ENCODE measurements around the gene MAP4K3.

The MAP4K3 gene

GRCh38 chr2:39443009-39443408 is 5.9 kb upstream of the MAP4K3 start:
- DNase-seq (ENCODE audit: low spot score): no peak

- peak; percentile 8 for DNase-seq (ENCODE audit: low spot score)
Observed at GRCh38 chr2:39437522-39438296, 624 bp upstream of the MAP4K3 start.

GRCh38 chr2:39435741-39436591 is 1.1 kb downstream of the MAP4K3 start:
- no peak for DNase-seq (ENCODE audit: low spot score)

GRCh38 chr2:39435234-39435633 is 1.9 kb downstream of the MAP4K3 start:
- no peak for DNase-seq (ENCODE audit: low spot score)

DNA sequence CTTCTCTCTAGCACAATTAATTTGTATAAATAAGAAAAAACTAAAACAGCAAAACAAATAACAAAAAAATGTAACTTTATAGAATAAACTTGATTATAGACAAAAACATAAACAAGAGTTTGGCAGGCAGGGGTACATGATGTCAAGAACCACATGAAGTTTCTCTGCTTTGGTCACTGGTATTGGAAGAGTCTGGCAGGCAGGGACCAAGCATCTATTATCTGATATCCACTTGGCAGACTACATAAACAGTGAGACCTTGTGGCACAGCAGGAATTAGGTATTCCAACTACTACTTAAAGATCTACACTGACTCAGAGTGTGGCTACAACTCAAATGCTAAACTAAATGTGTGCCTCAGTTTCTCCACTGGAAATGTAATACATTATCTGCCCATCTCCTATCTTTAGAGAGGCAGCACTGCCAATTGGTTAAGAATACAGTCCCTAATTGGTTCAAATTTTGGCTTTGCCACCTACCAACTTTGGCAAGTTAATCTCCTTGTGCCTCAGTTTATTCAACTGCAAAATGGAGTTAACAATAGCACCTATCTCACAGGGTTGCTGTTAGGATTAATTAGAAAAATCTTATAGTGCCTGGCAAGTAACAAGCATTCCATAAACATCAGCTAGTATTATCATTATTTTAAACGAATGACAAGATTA is 2.7 kb downstream of the MAP4K3 start:
- DNase-seq (ENCODE audit: low spot score): no peak

DNA sequence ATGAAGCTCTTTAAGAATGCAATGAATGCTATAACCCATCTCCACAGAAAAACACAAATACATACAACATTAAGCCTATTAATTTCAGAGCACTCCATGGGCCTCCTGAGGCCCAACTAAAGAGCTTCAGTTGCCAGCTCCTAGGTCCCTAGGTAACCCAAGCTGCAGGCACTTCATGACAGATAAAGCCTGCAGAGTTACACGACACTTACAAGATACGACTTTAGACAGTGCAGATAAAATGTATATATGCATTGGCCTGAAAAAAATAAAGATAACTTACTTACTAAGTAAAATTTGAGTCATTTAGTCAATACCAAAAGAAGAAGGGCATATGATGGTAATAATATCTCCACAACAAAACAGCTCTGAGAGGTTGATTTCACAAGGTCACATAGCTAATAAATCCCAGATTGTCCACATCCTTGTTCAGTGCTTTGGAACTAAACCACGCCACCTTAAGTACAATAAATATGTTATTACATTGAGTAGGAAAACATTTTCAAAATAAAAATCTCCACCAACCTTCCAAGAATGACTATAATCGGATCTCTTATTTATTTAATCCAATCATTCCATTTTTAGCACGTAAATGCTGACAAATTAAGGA is 3.4 kb downstream of the MAP4K3 start:
- DNase-seq (ENCODE audit: low spot score): no peak

GRCh38 chr2:39432701-39433100 is 4.4 kb downstream of the MAP4K3 start:
- no peak for DNase-seq (ENCODE audit: low spot score)

DNA sequence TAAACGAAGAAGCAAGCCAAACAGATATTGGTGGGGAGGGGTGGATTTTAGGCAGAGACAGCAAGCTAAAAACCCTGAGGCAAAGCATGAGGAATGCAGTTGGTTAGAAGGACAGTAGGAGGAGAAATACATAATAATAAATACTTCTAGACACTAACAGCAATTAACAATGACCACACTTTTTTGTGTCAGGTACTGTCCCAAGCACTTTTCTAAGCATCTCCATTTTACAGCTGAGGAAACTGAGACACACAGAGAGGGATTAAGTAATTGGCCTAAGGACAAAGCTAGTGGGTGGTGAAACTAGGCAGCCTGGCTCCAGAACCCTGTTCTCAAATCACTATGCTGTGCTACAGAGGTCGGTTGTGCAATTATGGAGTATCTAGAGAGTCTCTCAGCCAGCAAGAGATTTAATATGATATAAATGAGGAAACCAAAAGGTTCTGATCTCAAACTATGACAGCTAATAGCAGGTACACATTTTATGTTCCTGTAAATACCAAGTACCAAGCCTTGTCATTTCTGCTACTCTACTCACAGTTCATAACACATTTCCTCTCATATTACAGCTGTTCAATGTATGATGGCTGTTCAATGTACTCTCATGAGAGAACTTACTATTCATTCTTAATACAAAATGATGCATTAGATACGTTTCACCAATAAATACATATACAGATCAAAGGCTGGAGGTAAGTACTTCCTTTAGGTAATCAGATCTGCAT is 5.3 kb downstream of the MAP4K3 start:
- DNase-seq (ENCODE audit: low spot score): no peak

DNA sequence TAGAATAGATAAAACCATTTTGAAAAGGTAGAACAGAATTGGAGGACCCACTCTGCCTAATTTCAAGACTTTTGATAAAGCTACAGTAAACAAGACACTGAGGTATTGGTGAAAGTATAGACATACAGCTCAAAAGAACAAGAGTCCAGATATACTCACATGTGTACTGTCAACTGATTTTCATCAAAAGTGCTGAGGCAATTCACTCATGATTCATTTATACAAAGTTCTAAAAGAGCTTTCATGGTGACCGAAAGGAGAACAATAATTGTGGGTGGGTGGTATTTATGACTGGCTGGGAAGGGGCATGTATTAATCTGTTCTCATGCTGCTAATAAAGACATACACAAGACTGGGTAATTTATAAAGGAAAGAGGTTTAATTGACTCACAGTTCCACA is 7.3 kb downstream of the MAP4K3 start:
- DNase-seq (ENCODE audit: low spot score): no peak

- DNase-seq (ENCODE audit: low spot score): no peak
Observed at GRCh38 chr2:39424951-39425350, 12.1 kb downstream of the MAP4K3 start.

GRCh38 chr2:39422700-39423099 is 14.4 kb downstream of the MAP4K3 start:
- DNase-seq (ENCODE audit: low spot score): no peak

- DNase-seq (ENCODE audit: low spot score): no peak
Observed at GRCh38 chr2:39421354-39421753, 15.7 kb downstream of the MAP4K3 start.

DNA sequence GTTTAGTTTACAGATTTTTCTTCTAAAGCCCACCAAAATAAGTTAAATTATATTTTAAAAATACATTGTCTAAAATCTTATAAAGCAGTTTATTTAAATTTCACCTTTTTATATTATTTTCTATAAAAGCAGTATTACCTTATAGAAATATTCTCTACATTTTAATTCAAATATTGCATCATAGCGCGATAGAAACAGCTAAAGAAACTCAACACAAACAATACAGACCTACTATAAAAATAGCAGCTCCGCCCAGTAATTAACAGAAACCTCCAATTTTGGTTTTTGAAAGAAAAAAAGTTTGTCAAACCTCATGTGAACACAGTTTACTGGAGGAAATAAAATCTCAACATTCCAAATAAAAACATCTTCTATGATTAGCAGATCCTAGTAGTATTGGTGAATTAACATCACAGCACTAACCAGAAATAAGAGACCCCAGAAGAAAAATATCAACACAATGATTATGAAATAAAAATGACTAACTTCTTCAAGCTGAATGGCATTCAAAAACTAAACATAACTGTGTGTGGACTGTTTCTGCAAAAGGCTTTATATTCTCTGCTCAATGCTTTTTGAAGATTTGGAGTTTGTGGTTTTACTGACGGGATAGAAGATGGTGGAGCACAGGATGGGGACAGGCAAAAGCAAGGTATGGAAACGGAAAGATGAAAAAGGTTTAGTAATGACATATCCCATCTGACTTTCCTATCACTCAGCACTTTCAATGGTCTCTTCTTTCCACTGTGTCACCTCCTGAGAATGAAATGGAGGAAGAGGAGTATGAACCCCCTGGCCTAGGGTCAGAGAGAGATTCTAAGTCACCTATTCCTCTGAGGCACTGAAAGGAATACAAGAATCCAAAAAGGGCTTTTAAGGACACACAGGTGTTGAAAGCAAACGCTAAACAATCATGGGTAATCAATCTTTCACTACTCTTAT is 17.5 kb downstream of the MAP4K3 start:
- DNase-seq (ENCODE audit: low spot score): no peak

DNA sequence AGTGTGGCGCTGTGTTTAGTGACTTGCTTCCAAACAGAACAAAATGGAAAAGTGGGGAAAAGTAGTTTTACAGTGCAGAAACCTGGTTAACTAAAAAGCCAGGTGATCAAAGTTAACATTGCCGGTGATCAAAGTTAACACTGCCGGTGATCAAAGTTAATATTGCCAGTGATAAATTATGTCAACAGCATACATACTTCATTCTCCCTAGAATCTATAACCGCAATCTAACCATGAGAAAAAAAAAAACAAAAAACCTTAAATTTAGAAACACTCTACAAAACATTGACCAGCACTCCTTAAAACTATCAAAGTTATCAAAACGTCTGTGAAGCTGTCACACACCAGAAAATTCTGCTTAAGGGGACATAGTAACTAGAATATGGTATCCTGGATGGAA is 18.6 kb downstream of the MAP4K3 start:
- DNase-seq (ENCODE audit: low spot score): no peak

DNA sequence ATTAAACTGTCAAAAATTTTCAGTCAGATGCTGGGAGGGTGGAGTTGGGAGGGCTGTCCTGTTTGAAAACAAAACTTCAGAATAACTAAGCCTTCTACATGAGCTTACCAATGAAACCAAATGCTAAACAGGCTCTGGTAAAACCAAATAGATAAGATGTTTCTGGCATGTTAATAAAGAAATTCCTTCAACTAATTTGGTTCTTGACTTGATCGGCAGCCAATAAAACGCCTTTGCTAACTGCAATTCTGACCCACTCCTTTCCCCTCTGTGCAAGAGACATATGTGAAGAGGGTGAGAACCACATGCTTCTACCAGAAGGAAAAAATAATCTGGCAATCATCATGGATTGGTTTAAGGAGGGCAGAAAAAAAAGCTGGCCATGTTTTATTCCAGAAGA is 20.9 kb downstream of the MAP4K3 start:
- DNase-seq (ENCODE audit: low spot score): no peak

GRCh38 chr2:39413063-39413737 is 23.9 kb downstream of the MAP4K3 start:
- no peak for DNase-seq (ENCODE audit: low spot score)

- DNase-seq (ENCODE audit: low spot score): peak; percentile 91
Observed at GRCh38 chr2:39411181-39411944, 25.7 kb downstream of the MAP4K3 start.

GRCh38 chr2:39409697-39410389 is 27.2 kb downstream of the MAP4K3 start:
- no peak for DNase-seq (ENCODE audit: low spot score)

Measured in kidney capillary endothelial cell (primary cell).